KG1 (cell line): Measurements from ENCODE around the gene GOLGA6L9.
"Not testable (repeated sequence)": the region's sequence is repeated elsewhere in the genome, so short reads cannot be mapped to it uniquely, and the experiment has no call there.

Source experiments
- DNase-seq: peaks from one replicate; lab custom pipeline; 2025; lab: John Stamatoyannopoulos, UW

The GOLGA6L9 gene

GRCh38 chr15:82429693-82430092 is at the start of gene GOLGA6L9:
Gene GOLGA6L9 (plus strand): TSS chr15:82429816. CDS start chr15:82430080, 264 bp downstream.
- not testable (repeated sequence) for DNase-seq

GRCh38 chr15:82381330-82381955 is 48.2 kb upstream of the GOLGA6L9 start:
- not testable (repeated sequence) for DNase-seq

- DNase-seq = not testable (repeated sequence)
These were observed 42.4 kb upstream of the GOLGA6L9 start for GRCh38 chr15:82387209-82387608.

- not testable (repeated sequence) for DNase-seq
These were observed 39.5 kb upstream of the GOLGA6L9 start for GRCh38 chr15:82390152-82390551.

- not testable (repeated sequence) for DNase-seq
These were observed 37.5 kb upstream of the GOLGA6L9 start for GRCh38 chr15:82392077-82392476.

- no peak for DNase-seq
These were observed 35.9 kb upstream of the GOLGA6L9 start for GRCh38 chr15:82393671-82394070.

- DNase-seq = not testable (repeated sequence)
These were observed 33.8 kb upstream of the GOLGA6L9 start for GRCh38 chr15:82395788-82396187.

- no peak for DNase-seq
These were observed 31.8 kb upstream of the GOLGA6L9 start for GRCh38 chr15:82397817-82398216.

- no peak for DNase-seq
These were observed 30.8 kb upstream of the GOLGA6L9 start for GRCh38 chr15:82398785-82399184.

GRCh38 chr15:82399366-82400103 is 30.1 kb upstream of the GOLGA6L9 start:
- DNase-seq = not testable (repeated sequence)

- not testable (repeated sequence) for DNase-seq
These were observed 27.7 kb upstream of the GOLGA6L9 start for GRCh38 chr15:82401918-82402317.

- not testable (repeated sequence) for DNase-seq
These were observed 27.3 kb upstream of the GOLGA6L9 start for GRCh38 chr15:82402341-82402740.

- DNase-seq = not testable (repeated sequence)
These were observed 23.4 kb upstream of the GOLGA6L9 start for GRCh38 chr15:82406211-82406610.

GRCh38 chr15:82410306-82410705 is 19.3 kb upstream of the GOLGA6L9 start:
- DNase-seq = not testable (repeated sequence)

- DNase-seq = not testable (repeated sequence)
These were observed 18.0 kb upstream of the GOLGA6L9 start for GRCh38 chr15:82411595-82411994.

GRCh38 chr15:82414525-82415191 is 15.0 kb upstream of the GOLGA6L9 start:
- DNase-seq = not testable (repeated sequence)

GRCh38 chr15:82420516-82420915 is 9.1 kb upstream of the GOLGA6L9 start:
- not testable (repeated sequence) for DNase-seq

GRCh38 chr15:82420966-82421365 is 8.7 kb upstream of the GOLGA6L9 start:
- DNase-seq = not testable (repeated sequence)

GRCh38 chr15:82427117-82427516 is 2.5 kb upstream of the GOLGA6L9 start:
- DNase-seq = not testable (repeated sequence)

GRCh38 chr15:82445420-82445819 is 15.8 kb downstream of the GOLGA6L9 start:
- not testable (repeated sequence) for DNase-seq

GRCh38 chr15:82457336-82457735 is 27.7 kb downstream of the GOLGA6L9 start:
- DNase-seq = not testable (repeated sequence)

- DNase-seq = not testable (repeated sequence)
These were observed 36.0 kb downstream of the GOLGA6L9 start for GRCh38 chr15:82465629-82466028.

- not testable (repeated sequence) for DNase-seq
These were observed 38.6 kb downstream of the GOLGA6L9 start for GRCh38 chr15:82468205-82468604.
